ENCODE results near the gene MATN3. TPM values are rescaled to one million over a fixed set of nuclear protein-coding genes. Genes with fewer than 3 reads are reported as not detected.

Gene MATN3
- total RNA-seq, 1 experiment from 2014 or later: 1.0 TPM

GRCh38 chr2:20001361-20001863 lies 11.1 kb downstream of the MATN3 start:
- Histone ChIP-seq H2AFZ (no peak overlapping the region), H3K27ac (no peak overlapping the region), H3K36me3 (ENCODE audit: low read depth) (no peaks in the 10 kb centered on the region), H3F3A (ENCODE audit: insufficient read depth, low read depth) (no peaks in the 10 kb centered on the region), H3K4me3 (no peak overlapping the region), H3K4me1 (replicated peaks; ENCODE audit: insufficient read depth) (no peaks in the 10 kb centered on the region), H3K9me3 (ENCODE audit: insufficient read depth, low read depth) (no peaks in the 10 kb centered on the region), H4K20me1 (ENCODE audit: insufficient read depth) (no peaks in the 10 kb centered on the region), H3K4me2 (no peak overlapping the region), H3K27me3 (ENCODE audit: insufficient read depth, low read depth) (no peaks in the 10 kb centered on the region), H3K79me2 (ENCODE audit: low read depth) (no peaks in the 10 kb centered on the region), H3K9me2 (ENCODE audit: insufficient read depth) (no peaks in the 10 kb centered on the region)
- intact Hi-C loops (cut with micrococcal nuclease; ENCODE audit: unreplicated experiment): no loop called here
- ChIA-PET POLR2A (ENCODE audit: unreplicated experiment) (no interaction called here), CTCF (interaction anchor here (0.6 to 0.7 kb wide), 2 partner anchors 10 to 50 kb away, joined by 3 to 4 read pairs; partner anchors contain the start of gene LAPTM4A)
- no TSS peak for BruUV-seq (replicated peaks)
- no peak for DNase-seq
- TF ChIP-seq CTCF (conservative IDR thresholded peaks at IDR 0.05) (no peak), EZH2 (IDR thresholded peaks at IDR 0.05; ENCODE audit: low read depth) (no peak)

- no peaks in the 10 kb centered on the region for H4K20me1 ChIP-seq (ENCODE audit: insufficient read depth)
- CTCF ChIA-PET: no interaction called here
- DNase-seq: no peak
- no peak overlapping the region for H3K27ac ChIP-seq
- no peaks in the 10 kb centered on the region for H3K9me2 ChIP-seq (ENCODE audit: insufficient read depth)
- no peaks in the 10 kb centered on the region for H3K9me3 ChIP-seq (ENCODE audit: insufficient read depth, low read depth)
- H3K36me3 ChIP-seq (ENCODE audit: low read depth): no peaks in the 10 kb centered on the region
- no peak overlapping the region for H2AFZ ChIP-seq
- H3K4me3 ChIP-seq: no peak overlapping the region
- H3K79me2 ChIP-seq (ENCODE audit: low read depth): no peaks in the 10 kb centered on the region; the same call in 1 of the 2 replicates
- intact Hi-C loops (cut with micrococcal nuclease; ENCODE audit: unreplicated experiment): no loop called here
- peaks cover 14% of the 10 kb centered on the region for H3K4me1 ChIP-seq (replicated peaks; ENCODE audit: insufficient read depth)
- no peak overlapping the region for H3K4me2 ChIP-seq
- 0 out of 2 replicates have a peak, but pooled peaks cover 4% of the 10 kb centered on the region for H3F3A ChIP-seq (ENCODE audit: insufficient read depth, low read depth)
- no TSS peak for BruUV-seq (replicated peaks)
- POLR2A ChIA-PET (ENCODE audit: unreplicated experiment): no interaction called here
- TF ChIP-seq EZH2 (IDR thresholded peaks at IDR 0.05; ENCODE audit: low read depth) (no peak), CTCF (conservative IDR thresholded peaks at IDR 0.05) (no peak)
- no peaks in the 10 kb centered on the region for H3K27me3 ChIP-seq (ENCODE audit: insufficient read depth, low read depth)
Observed at GRCh38 chr2:19993731-19994130, 18.7 kb downstream of the MATN3 start.

DNA sequence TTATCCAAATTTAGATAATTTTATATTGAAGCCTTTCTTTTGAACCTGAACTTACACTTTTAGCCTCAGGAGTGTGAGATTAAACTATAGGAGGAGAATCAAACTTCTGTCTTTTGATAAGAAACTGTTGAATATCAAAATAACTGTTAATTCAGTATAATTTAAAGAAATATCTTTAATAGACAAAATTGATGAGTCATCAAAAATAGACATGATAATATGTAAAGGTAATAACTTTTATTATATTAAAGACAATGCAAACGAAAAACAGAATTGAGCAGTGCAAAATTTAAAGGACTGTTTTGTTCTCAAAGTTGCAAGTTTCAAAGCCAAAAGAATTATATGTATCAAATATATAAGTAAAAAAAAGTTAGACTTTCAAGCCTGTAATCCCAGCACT lies 20.6 kb downstream of the MATN3 start:
- Histone ChIP-seq H3K4me3 (no peak overlapping the region), H3K36me3 (ENCODE audit: low read depth) (no peaks in the 10 kb centered on the region), H3K27me3 (ENCODE audit: insufficient read depth, low read depth) (no peaks in the 10 kb centered on the region), H3K4me1 (replicated peaks; ENCODE audit: insufficient read depth) (peaks cover 19% of the 10 kb centered on the region), H2AFZ (no peak overlapping the region), H3F3A (ENCODE audit: insufficient read depth, low read depth) (0 out of 2 replicates have a peak, but pooled peaks cover 4% of the 10 kb centered on the region), H3K9me2 (ENCODE audit: insufficient read depth) (no peaks in the 10 kb centered on the region), H3K9me3 (ENCODE audit: insufficient read depth, low read depth) (no peaks in the 10 kb centered on the region), H3K79me2 (ENCODE audit: low read depth) (no peaks in the 10 kb centered on the region; the same call in 1 of the 2 replicates), H3K4me2 (no peak overlapping the region), H4K20me1 (ENCODE audit: insufficient read depth) (no peaks in the 10 kb centered on the region), H3K27ac (no peak overlapping the region)
- no peak for DNase-seq
- TF ChIP-seq EZH2 (IDR thresholded peaks at IDR 0.05; ENCODE audit: low read depth): no peak
- TF ChIP-seq CTCF (conservative IDR thresholded peaks at IDR 0.05): no peak
- ChIA-PET POLR2A (ENCODE audit: unreplicated experiment) (no interaction called here), CTCF (interaction anchor here (0.7 kb wide), 1 partner anchor 10 kb away, joined by 4 read pairs; no protein-coding TSS in a partner anchor)
- intact Hi-C loops (cut with micrococcal nuclease; ENCODE audit: unreplicated experiment): no loop called here
- no TSS peak for BruUV-seq (replicated peaks)
